Measurements from ENCODE around the gene PRIMA1. TPM values are rescaled to one million over a fixed set of nuclear protein-coding genes. Genes with fewer than 3 reads are reported as not detected.

Gene PRIMA1
- polyA plus RNA-seq, 1 donor: 3.2 TPM

- DNase-seq: no peak
These were observed 76.0 kb downstream of the PRIMA1 start for GRCh38 chr14:93712079-93712837.

- no peak for DNase-seq
These were observed 79.0 kb downstream of the PRIMA1 start for GRCh38 chr14:93709249-93709648.

GRCh38 chr14:93708800-93709199, 79.5 kb downstream of the PRIMA1 start:
- DNase-seq: no peak

GRCh38 chr14:93708311-93708734, 80.0 kb downstream of the PRIMA1 start:
- no peak for DNase-seq

- no peak for DNase-seq
These were observed 80.8 kb downstream of the PRIMA1 start for GRCh38 chr14:93707475-93707874.

GRCh38 chr14:93706360-93706955, 81.8 kb downstream of the PRIMA1 start:
- DNase-seq: no peak

- DNase-seq: no peak
These were observed 82.7 kb downstream of the PRIMA1 start for GRCh38 chr14:93705513-93706156.

- DNase-seq: no peak
These were observed 84.3 kb downstream of the PRIMA1 start for GRCh38 chr14:93703941-93704340.

- no peak for DNase-seq
These were observed 85.3 kb downstream of the PRIMA1 start for GRCh38 chr14:93702946-93703345.

GRCh38 chr14:93701562-93701961, 86.7 kb downstream of the PRIMA1 start:
- DNase-seq: no peak

GRCh38 chr14:93700928-93701327, 87.4 kb downstream of the PRIMA1 start:
- no peak for DNase-seq

- no peak for DNase-seq
These were observed 94.4 kb downstream of the PRIMA1 start for GRCh38 chr14:93693914-93694313.

- DNase-seq: no peak
These were observed 97.1 kb downstream of the PRIMA1 start for GRCh38 chr14:93691042-93691780.

- no peak for DNase-seq
These were observed 98.1 kb downstream of the PRIMA1 start for GRCh38 chr14:93690146-93690545.

GRCh38 chr14:93688820-93689219, 99.5 kb downstream of the PRIMA1 start:
- no peak for DNase-seq

GRCh38 chr14:93688239-93688666, 100.0 kb downstream of the PRIMA1 start:
- no peak for DNase-seq

GRCh38 chr14:93686268-93686667, 102.0 kb downstream of the PRIMA1 start:
- DNase-seq: no peak

GRCh38 chr14:93685121-93685895, 103.0 kb downstream of the PRIMA1 start:
- DNase-seq: no peak

GRCh38 chr14:93683226-93683625, 105.1 kb downstream of the PRIMA1 start:
- peak; percentile 6 for DNase-seq

- DNase-seq: no peak
These were observed 105.8 kb downstream of the PRIMA1 start for GRCh38 chr14:93682459-93682858.

GRCh38 chr14:93676416-93676958, 111.8 kb downstream of the PRIMA1 start:
- no peak for DNase-seq

- DNase-seq: no peak
These were observed 112.6 kb downstream of the PRIMA1 start for GRCh38 chr14:93675651-93676050.
